Measurements from ENCODE around the gene IGF1R.

IGF1R gene

GRCh38 chr15:98737159-98737558, 88.8 kb downstream of the IGF1R start:
- FAIRE-seq (no peak), DNase-seq (ENCODE audit: extremely low spot score, insufficient read length, low read depth) (no peak)

- FAIRE-seq (no peak), DNase-seq (ENCODE audit: extremely low spot score, insufficient read length, low read depth) (no peak)
Observed at GRCh38 chr15:98737721-98738120, 89.4 kb downstream of the IGF1R start.

DNA sequence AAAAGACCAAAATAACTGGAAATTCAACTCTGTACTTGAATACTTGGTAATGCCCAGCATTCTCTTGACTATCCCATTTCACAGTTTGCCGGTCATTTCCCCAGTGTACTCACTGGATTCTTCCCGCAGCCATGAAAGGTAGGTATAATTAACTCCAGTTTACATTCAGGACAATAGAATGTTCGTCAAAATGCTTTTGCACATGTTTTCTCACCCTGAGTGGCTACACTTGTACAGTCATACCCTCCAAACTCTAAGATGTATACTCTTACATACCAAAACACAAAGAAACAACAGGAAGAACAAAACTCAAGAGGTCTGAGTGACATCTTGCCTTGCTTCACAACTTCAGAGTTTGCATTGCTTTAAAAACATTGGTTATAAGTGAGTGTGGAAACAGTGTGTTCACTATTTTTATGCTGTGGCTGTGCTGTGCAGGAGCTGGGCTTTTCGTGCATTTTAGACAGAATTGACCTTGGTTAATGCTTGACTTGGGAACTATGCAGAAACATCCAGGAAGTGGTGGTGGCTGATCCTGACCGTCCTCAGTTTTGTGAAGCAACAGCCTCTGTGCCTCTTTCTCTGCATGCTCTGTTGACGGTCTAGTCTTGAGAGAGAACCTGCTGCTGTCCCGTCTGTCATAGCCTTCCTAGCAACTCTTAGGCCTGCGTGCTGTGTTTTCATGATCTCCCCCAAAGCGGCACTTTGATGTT, 90.5 kb downstream of the IGF1R start:
- DNase-seq (ENCODE audit: extremely low spot score, insufficient read length, low read depth) (no peak), FAIRE-seq (no peak)

DNA sequence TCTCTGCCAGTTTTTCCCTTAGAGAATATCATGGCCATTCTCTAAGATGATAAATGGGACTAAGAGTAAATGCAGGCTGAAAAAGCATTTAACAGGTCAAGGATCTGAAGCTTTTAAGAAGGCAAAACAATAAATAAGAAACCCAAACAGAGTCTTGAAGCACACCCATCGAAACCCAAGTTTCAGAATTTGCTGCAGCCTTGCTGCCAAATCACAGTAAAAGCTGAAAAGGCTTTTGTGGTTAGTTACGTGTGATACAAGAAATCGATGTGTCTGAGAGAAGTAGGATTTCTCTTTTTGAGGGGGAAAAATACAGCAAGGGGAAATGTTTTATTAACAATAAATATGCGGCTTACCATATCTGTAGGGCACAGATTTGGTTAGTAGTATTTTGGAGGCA, 92.0 kb downstream of the IGF1R start:
- no peak for FAIRE-seq
- DNase-seq (ENCODE audit: extremely low spot score, insufficient read length, low read depth) = no peak

DNA sequence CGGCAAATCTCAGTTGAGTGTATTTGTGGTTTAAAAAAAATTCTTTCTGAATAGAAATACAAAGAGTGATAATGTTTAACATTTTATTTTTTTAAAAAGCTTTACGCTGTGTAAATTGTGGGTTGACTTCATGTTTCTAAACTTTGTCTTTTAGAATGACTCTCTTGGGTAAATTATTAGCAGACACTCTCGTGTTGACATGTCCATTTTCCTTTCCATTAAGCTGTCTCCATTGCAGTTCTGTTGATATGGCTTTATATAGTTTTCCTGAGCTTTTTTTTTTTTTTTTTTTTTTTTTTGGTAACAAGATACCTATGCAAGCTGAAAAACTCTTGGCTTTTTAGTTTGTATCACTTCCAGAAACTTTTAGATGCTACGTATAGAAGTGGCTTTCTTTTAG, 92.6 kb downstream of the IGF1R start:
- FAIRE-seq (no peak), DNase-seq (ENCODE audit: extremely low spot score, insufficient read length, low read depth) (no peak)

DNA sequence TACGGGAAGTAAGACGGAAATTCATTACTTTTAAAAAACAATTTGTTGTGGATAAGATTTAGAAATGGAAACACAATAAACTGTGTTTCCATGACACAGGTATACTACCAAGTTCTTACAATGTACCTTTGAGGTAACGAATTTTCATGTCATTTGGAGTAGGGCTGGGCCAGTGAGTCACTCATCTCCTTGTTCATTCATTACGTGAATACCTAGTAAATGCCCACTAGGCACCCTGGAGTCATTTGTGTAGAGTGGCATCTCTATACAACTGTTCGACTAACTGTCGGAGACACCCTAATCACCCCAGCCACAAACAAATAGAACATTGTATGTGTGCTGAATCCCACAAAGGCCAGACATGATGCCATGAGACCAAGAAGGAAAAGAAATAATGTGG, 94.8 kb downstream of the IGF1R start:
- DNase-seq (ENCODE audit: extremely low spot score, insufficient read length, low read depth) (no peak), FAIRE-seq (no peak)

DNA sequence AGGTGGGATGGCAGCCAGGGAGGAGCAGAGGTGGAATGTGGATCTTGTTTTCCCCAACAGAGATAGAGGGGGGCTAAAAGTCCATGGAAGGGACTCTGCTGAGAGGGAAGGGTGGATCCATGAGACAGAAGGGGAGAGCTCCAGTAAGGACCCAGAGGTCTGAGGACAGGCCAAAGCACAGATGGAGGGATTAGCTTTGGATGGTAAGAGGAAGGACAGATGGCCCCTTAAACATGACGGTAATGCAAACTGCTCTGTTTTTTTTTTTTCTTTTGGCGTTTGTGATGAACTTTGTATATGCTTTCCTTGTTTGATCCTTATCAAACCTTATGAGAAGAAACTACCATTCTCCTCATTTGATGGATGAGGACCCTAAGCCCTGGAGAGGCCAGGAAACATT, 96.2 kb downstream of the IGF1R start:
- no peak for DNase-seq (ENCODE audit: extremely low spot score, insufficient read length, low read depth)

GRCh38 chr15:98745179-98745578, 96.8 kb downstream of the IGF1R start:
- FAIRE-seq (no peak), DNase-seq (ENCODE audit: extremely low spot score, insufficient read length, low read depth) (no peak)

More for the DNA sequence above, 96.2 kb downstream of the IGF1R start:
- no peak for FAIRE-seq

DNA sequence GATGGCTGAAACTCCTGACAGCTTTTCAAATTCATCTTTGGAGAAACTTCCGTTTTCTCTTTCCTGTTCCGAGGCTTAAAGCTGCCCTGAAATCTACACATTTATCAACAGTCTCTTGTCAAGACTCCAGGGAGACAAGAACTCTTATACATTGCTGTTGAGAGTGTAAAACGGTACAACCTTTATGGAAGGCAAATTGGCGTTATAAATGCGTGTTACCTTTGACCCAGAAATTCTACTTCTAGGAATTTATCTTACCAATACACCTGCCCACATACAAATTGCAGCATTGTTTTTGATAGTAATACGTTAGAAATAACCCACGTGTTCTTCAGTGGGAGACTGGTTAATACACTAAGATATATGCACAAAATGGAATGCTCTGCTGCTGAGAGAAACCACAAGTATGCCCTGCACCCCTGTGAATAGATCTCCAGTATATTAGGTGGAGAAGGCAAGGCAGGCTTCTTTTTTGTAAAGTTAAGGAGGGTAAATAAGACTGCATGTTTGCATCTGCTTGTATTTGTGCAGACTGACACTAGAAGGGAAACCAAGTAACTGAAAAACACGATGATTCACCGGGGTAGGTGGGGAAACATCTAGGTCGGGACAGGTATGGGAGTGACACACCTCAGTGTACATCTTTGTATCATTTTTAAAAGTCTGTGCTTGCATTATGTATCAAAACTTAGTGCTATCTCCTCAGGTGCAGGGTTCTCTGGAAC, 97.5 kb downstream of the IGF1R start:
- DNase-seq (ENCODE audit: extremely low spot score, insufficient read length, low read depth) (no peak), FAIRE-seq (no peak)

DNA sequence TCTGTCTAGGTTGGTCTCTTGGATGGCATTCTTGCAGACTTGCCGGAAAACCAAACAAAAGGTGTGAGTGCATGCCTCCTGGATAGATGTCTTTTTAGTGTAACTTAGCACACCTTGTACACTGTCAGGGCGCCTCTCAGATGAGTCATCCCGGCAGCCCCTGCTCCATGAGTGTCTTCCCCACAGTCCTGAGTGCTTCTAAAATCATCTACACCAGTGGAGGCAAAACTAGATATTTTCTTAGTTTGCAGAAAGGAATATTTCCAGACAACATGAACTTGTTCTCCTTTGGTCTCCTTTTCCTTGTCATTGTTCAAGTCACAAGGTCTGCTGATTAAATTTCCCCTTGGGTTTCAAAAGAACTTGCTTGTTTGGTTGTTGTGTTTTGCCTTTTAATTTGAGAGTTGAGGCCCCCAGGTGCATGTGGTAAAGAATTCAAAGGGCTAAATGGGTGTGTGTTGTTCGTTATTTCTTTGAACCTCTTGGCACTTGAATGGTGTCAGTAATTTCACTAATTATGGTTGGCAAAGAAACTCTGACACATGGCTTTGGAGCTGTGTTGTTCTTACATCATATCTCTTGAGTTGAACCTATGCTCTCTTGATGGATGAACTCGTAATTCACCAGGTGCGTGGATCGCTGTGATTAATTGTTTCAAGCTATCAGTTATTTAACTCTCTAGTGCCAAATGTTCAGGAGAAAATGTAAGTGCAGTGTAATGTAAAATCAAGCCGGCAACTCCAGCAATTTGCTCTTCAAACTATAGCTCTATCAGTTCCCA, 98.2 kb downstream of the IGF1R start:
- DNase-seq (ENCODE audit: extremely low spot score, insufficient read length, low read depth) (no peak), FAIRE-seq (no peak)

GRCh38 chr15:98751767-98752166, 103.4 kb downstream of the IGF1R start:
- FAIRE-seq (no peak), DNase-seq (ENCODE audit: extremely low spot score, insufficient read length, low read depth) (no peak)

DNA sequence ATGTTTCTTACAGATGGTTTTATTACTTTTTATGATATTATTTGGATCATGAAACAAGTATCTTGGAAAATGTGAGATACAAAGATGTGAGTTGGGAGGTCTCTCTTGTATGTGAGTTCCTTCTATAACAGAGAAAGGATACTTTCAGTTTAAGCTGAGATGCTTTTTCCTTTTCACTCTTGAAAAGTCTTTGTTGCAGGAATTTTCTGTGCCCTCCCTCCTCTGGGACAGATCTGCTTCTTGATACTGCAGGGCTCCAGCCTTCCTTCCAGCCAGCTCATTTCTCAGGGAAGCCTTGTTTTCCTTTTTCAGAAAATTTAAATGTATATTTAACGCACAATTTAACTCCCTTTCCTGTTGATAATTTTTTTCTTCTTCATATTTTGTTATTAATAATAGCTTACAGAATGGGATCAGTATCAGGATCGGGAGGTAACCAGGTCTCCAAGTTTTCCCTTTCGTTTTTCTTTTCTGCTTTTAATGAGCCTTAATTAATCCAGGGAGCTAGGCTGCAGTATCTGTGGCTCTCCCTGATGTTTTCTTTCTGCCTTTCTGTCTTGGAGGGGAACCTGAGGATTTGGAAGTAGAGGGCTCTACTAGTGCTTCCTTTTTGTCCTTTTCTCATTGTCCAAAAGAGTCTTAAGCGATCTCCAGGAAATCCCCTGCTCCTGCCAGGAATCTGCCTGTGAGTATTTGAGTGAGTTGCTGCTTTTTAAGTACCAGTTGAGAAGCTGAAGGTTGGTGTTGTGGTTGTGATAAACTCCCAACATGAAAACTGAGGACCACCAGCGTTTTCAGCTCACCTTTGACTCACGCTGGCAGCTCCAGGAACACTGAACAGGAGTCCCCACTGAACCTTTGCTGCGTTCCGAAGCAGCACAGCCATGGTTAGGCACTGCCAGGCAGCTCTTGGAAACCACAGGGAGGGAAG, 105.7 kb downstream of the IGF1R start:
- FAIRE-seq (no peak), DNase-seq (ENCODE audit: extremely low spot score, insufficient read length, low read depth) (no peak)

GRCh38 chr15:98754657-98755022, 106.3 kb downstream of the IGF1R start:
- FAIRE-seq (no peak), DNase-seq (ENCODE audit: extremely low spot score, insufficient read length, low read depth) (no peak)

DNA sequence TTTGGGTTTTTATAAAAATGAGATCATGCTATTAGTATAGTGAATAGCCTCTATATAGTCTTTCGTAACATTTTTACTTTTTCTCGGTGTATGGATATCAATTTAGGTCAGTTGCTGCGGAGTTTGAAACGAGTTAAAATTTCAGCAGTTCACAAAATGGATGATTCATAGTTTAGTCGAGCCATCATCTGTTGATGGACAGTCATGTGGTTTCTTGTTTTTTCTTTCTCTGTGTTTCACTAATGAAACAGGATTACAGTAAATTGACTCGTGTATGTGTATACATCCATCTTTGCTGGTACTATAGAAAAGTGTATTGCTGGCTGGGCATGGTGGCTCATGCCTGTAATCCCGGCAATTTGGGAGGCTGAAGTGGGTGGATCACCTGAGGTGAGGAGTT, 106.8 kb downstream of the IGF1R start:
- FAIRE-seq (no peak), DNase-seq (ENCODE audit: extremely low spot score, insufficient read length, low read depth) (no peak)

DNA sequence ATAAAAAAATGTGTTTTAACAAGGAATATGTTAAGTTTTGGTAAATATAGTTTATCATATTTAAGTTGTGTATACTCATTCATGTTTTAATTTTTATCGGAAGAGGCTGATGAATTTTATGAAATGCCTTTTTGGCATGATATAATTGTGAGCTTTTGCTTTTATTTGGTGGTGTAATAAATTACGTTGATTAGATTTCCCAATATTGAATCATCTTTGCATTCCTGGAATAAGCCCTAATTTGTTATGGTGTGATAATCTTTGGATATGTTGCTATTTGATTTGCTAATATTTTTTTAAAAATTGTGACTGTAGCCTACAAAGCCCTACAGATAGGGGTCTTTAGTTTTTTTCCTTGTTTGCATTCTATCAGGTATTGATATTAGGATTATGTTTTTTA, 107.4 kb downstream of the IGF1R start:
- FAIRE-seq (no peak), DNase-seq (ENCODE audit: extremely low spot score, insufficient read length, low read depth) (no peak)

DNA sequence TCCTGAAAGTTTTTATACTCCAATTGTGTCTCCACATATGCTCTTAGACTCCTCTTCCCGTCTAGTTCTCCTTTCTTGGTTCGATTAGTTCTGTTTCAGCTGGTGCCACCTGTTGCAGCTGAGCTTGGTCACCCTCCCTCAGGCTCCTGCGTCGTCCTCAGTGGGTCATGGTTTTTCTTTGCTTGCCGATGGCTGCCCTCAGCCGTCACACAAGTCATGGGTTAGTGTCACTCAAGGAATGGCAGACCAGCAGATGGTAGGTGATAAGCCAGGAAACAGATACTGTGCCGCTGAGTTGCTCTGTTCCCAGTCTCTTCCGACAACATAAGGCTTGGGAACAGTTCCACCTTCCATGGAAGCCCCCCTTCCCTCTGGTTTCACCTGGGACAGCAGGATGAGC, 109.9 kb downstream of the IGF1R start:
- FAIRE-seq (no peak), DNase-seq (ENCODE audit: extremely low spot score, insufficient read length, low read depth) (no peak)

DNA sequence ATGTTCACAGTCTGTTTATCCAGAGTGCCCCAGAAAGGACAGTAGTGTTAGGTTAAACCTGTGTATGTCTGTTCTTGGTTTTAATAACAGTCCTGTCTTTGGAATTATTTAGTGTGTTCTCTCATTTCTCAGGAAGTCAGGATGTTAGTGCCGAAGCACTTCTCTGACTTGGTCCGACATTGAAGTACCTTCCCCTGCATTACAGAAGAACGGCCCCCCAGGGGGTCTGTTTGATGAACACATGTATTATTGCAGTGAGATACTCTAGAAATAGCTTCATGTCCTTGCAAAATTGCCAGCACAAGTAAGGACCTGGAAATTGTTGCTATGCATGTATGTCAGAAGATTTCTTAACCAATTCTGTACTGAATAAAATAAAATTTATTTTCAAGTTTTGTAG, 110.9 kb downstream of the IGF1R start:
- no peak for FAIRE-seq
- DNase-seq (ENCODE audit: extremely low spot score, insufficient read length, low read depth) = no peak

DNA sequence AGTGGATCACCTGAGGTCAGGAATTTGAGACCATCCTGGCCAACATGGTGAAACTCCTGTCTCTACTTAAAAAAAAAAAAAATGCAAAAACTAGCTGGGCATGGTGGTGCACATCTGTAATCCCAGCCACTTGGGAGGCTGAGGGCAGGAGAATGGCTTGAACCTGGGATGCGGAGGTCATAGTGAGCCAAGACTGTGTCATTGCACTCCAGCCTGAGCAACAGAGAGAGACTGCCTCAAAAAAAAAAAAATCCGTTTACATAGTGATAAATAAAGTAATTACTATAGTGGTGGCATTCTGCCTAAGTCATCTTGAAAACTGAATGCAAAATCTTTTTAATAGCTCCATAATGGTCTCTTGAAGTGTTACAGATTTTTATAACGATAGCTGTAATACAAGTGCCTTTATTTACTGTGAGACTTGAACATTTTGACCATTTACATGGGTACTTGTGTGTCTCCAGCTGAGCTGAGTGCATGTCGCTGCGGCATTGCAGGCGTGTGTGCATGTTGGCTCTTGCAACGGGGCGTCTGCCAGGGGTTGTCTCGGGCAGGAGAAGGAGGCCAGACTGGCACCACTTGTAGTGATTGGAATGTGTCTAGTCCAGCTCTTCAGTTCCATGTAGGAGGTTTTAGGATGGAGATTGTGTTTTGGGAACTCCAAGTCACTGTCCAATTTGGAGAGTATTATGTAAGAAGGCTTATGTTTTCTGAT, 111.9 kb downstream of the IGF1R start:
- DNase-seq (ENCODE audit: extremely low spot score, insufficient read length, low read depth) = no peak
- no peak for FAIRE-seq

- DNase-seq (ENCODE audit: extremely low spot score, insufficient read length, low read depth) (no peak), FAIRE-seq (no peak)
Observed at GRCh38 chr15:98760975-98761374, 112.6 kb downstream of the IGF1R start.

DNA sequence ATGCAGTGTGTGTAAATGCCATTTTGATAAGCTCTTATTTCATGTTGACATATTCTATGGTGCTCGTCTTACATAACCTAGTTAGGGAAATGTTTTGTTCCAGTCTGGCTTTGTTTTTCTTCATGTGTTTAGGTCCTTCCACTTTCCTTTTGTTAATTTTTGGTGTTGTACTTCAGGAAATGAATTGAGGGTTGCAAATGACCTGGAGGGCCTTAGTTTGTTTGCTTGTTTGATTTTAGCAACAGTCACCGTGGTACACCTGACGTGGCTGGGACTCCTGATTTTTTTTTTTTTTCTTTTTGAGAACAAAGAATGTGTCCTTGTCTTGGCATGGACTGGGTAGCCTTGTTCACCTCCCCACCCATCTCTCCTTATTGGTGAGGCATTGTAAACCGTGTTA, 114.8 kb downstream of the IGF1R start:
- DNase-seq (ENCODE audit: extremely low spot score, insufficient read length, low read depth) = no peak
- no peak for FAIRE-seq

Data from GM18507 (cell line).